Measurements from ENCODE around the gene POLE. TPM values are rescaled to one million over a fixed set of nuclear protein-coding genes. Genes with fewer than 3 reads are reported as not detected.

The POLE gene
- total RNA-seq, 4 donors from 2014 or later = 15.8 to 60.8 (median 27.1) TPM

DNA sequence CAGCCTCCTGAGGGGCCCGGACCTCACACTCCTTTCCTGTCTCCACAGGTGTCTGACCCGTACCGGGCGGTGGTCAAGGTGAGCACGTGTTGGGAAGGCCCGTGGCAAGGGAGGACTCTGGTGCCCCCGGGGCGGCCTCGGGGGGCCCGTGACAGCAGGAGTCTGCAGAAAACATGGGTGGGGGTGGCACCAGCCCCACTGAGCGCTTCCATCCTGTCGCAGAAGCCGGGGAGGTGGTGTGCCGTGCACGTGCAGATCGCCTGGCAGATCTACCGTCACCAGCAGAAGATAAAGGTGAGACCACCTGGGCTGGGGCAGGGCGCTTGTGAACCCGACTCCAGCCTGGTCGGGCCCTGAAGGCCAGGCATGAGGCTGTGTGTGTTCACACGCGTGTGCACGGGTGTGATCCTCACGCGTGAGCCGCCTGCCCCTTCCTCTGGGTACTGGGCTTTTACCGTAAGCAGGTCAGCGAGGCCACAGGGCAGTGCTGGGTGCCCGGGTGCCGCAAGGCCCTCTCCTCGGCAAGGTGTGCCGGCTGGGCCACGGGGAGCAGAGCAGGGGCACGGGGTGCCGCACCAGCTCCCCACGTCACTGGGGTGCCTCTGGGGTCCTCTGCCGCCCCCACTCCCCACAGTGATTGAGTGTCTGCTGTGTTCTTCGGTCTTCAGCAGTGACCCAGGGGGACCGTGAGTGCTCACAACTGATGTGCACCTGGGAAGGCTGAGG lies 112.7 kb downstream of the POLE start:
- DNase-seq (ENCODE audit: low spot score) (no peak), ATAC-seq (ENCODE audit: low FRiP score) (no peak)
- TF ChIP-seq, protein P1, sequence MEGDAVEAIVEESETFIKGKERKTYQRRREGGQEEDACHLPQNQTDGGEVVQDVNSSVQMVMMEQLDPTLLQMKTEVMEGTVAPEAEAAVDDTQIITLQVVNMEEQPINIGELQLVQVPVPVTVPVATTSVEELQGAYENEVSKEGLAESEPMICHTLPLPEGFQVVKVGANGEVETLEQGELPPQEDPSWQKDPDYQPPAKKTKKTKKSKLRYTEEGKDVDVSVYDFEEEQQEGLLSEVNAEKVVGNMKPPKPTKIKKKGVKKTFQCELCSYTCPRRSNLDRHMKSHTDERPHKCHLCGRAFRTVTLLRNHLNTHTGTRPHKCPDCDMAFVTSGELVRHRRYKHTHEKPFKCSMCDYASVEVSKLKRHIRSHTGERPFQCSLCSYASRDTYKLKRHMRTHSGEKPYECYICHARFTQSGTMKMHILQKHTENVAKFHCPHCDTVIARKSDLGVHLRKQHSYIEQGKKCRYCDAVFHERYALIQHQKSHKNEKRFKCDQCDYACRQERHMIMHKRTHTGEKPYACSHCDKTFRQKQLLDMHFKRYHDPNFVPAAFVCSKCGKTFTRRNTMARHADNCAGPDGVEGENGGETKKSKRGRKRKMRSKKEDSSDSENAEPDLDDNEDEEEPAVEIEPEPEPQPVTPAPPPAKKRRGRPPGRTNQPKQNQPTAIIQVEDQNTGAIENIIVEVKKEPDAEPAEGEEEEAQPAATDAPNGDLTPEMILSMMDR (IDR thresholded peaks at IDR 0.05) = no peak

Small RNA genes lying within 50 kb of the gene (small RNA-seq; reads per million reads assigned to genes)
- gene MIR6763 (not detected), gene RNA5SP379 (not detected)

Other genes with a start within 250 kb of the POLE start
- 10 to 100 TPM in 2 of 4 donors, 1 to 10 TPM in 2; 5.9 to 16.0 (median 9.4) TPM for gene FBRSL1, start 197.2 kb downstream of the POLE start, total RNA-seq
- not detected for gene LRCOL1, start 76.8 kb downstream of the POLE start, total RNA-seq
- 1 to 10 TPM in 1 of 4 donors, under 1 TPM in 1, not detected in 2; 0.74 to 2.8 TPM for gene P2RX2, start 68.6 kb downstream of the POLE start, total RNA-seq
- 10 to 100 TPM; 22.6 to 91.4 (median 31.9) TPM for gene PXMP2, start 245 bp upstream of the POLE start, total RNA-seq
- gene PGAM5, start 23.5 kb upstream of the POLE start, total RNA-seq = 10 to 100 TPM; 15.1 to 34.2 (median 19.3) TPM
- 100 to 1,000 TPM in 1 of 4 donors, 10 to 100 TPM in 3; 69.0 to 187 (median 76.7) TPM for gene ANKLE2, start 74.5 kb upstream of the POLE start, total RNA-seq
- 100 to 1,000 TPM in 1 of 4 donors, 10 to 100 TPM in 3; 55.0 to 136 (median 72.5) TPM for gene GOLGA3, start 141.5 kb upstream of the POLE start, total RNA-seq
- 10 to 100 TPM; 17.7 to 59.9 (median 34.0) TPM for gene CHFR, start 200.3 kb upstream of the POLE start, total RNA-seq

All from omental fat pad (tissue), 4 donors.